MM.1S (cell line): ENCODE data around the gene ARSD.
"Not testable (repeated sequence)": the region's sequence is repeated elsewhere in the genome, so short reads cannot be mapped to it uniquely, and the experiment has no call there.

Source experiments
- DNase-seq: peaks from one replicate; pipeline ENCODE4 v3.0.0-alpha.2; 2015
- H2AFZ ChIP-seq: fragments of 300-600 bp; sonication (generic); 2 replicates; pipeline ENCODE4 v1.6.0; 2016; ENCODE audit warnings: antibody characterized with exemption, low read length
- H3F3A ChIP-seq: fragments of 300-600 bp; sonication (generic); 2 replicates; pipeline ENCODE4 v1.6.1; 2016; ENCODE audit warnings: mild to moderate bottlenecking, antibody characterized with exemption, low read length, moderate library complexity, mixed read lengths; ENCODE audit not compliant: insufficient read depth
- H3K27ac ChIP-seq: fragments of 300-600 bp; sonication (generic); 2 replicates; pipeline ENCODE4 v1.5.1; 2016; ENCODE audit warnings: mild to moderate bottlenecking, low read length
- H3K27me3 ChIP-seq: fragments of 300-600 bp; sonication (generic); replicated peaks from 2 replicates; pipeline ENCODE4 v1.6.0; 2016; ENCODE audit warnings: low read length; ENCODE audit not compliant: insufficient read depth
- H3K36me3 ChIP-seq: fragments of 300-600 bp; sonication (generic); replicated peaks from 2 replicates; pipeline ENCODE4 v1.6.1; 2016; ENCODE audit warnings: mild to moderate bottlenecking, low read length, mixed read lengths; ENCODE audit not compliant: insufficient read depth
- H3K4me1 ChIP-seq: fragments of 300-600 bp; sonication (generic); 2 replicates; pipeline ENCODE4 v1.6.1; 2016; ENCODE audit warnings: low read length, mixed read lengths
- H3K4me2 ChIP-seq: fragments of 300-600 bp; sonication (generic); 2 replicates; pipeline ENCODE4 v1.6.0; 2016; ENCODE audit warnings: low read depth, low read length
- H3K4me3 ChIP-seq: fragments of 300-600 bp; sonication (generic); 2 replicates; pipeline ENCODE4 v1.5.1; 2016; ENCODE audit warnings: low read length, mixed read lengths
- H3K79me2 ChIP-seq: fragments of 300-600 bp; sonication (generic); 2 replicates; pipeline ENCODE4 v1.6.1; 2016; ENCODE audit warnings: mixed run types, low read length, mixed read lengths
- H3K9ac ChIP-seq: fragments of 300-600 bp; sonication (generic); 2 replicates; pipeline ENCODE4 v1.6.1; 2016; ENCODE audit warnings: low read length, mixed read lengths
- H3K9me2 ChIP-seq: fragments of 300-600 bp; sonication (generic); replicated peaks from 2 replicates; pipeline ENCODE4 v1.6.1; 2016; ENCODE audit warnings: mild to moderate bottlenecking, low read length, mixed read lengths; ENCODE audit not compliant: insufficient read depth
- H3K9me3 ChIP-seq: fragments of 300-600 bp; sonication (generic); replicated peaks from 2 replicates; pipeline ENCODE4 v1.6.1; 2016; ENCODE audit warnings: mild to moderate bottlenecking, low read length, mixed read lengths; ENCODE audit not compliant: insufficient read depth
- H4K20me1 ChIP-seq: fragments of 300-600 bp; sonication (generic); 2 replicates; pipeline ENCODE4 v1.6.1; 2016; ENCODE audit warnings: mild to moderate bottlenecking, low read length, moderate library complexity, mixed read lengths; ENCODE audit not compliant: insufficient read depth
- CTCF ChIP-seq: fragments of 300-600 bp; sonication (generic); IDR thresholded peaks from 2 replicates; pipeline ENCODE4 v1.5.1; 2016; ENCODE audit warnings: antibody characterized with exemption, low read length, mixed read lengths
- EZH2 ChIP-seq: fragments of 300-600 bp; sonication (generic); optimal IDR thresholded peaks from 2 replicates; pipeline ENCODE3; 2017; ENCODE audit warnings: low read depth, mild to moderate bottlenecking, antibody characterized with exemption, low read length, mixed read lengths
- EZH2phosphoT487 ChIP-seq: fragments of 300-600 bp; sonication (generic); IDR thresholded peaks from 2 replicates; pipeline ENCODE4 v1.6.1; 2018; ENCODE audit warnings: antibody characterized with exemption, low read length

The ARSD gene

GRCh38 chrX:2931155-2931554 is 2.0 kb upstream of the ARSD start:
- TF ChIP-seq CTCF = no peak
- TF ChIP-seq EZH2 = no peak

GRCh38 chrX:2928191-2928582 is 952 bp downstream of the ARSD start:
- Histone ChIP-seq H3K9ac (no peak overlapping the region), H3K27me3 (no peaks in the 10 kb centered on the region), H3K9me3 (no peaks in the 10 kb centered on the region), H3K4me1 (no peaks in the 10 kb centered on the region), H3K27ac (no peak overlapping the region), H3K4me2 (no peak overlapping the region), H3K79me2 (no peaks in the 10 kb centered on the region), H3K9me2 (no peaks in the 10 kb centered on the region), H3K4me3 (no peak overlapping the region), H3K36me3 (no peaks in the 10 kb centered on the region), H3F3A (no peaks in the 10 kb centered on the region), H2AFZ (no peak overlapping the region), H4K20me1 (no peaks in the 10 kb centered on the region)
- no peak for DNase-seq
- TF ChIP-seq EZH2phosphoT487 (no peak), EZH2 (no peak), CTCF (no peak)

More at GRCh38 chrX:2931155-2931554, 2.0 kb upstream of the ARSD start:
- no peak for DNase-seq
- Histone ChIP-seq H3K9ac (no peak overlapping the region), H3K4me3 (no peak overlapping the region), H3K36me3 (no peaks in the 10 kb centered on the region), H3F3A (no peaks in the 10 kb centered on the region), H3K27me3 (no peaks in the 10 kb centered on the region), H2AFZ (no peak overlapping the region), H3K79me2 (no peaks in the 10 kb centered on the region), H3K4me1 (no peaks in the 10 kb centered on the region), H3K4me2 (no peak overlapping the region), H3K27ac (no peak overlapping the region), H4K20me1 (no peaks in the 10 kb centered on the region), H3K9me2 (no peaks in the 10 kb centered on the region), H3K9me3 (no peaks in the 10 kb centered on the region)

- Histone ChIP-seq H3K4me3 (no peak overlapping the region), H3K4me2 (no peak overlapping the region), H3K27ac (no peak overlapping the region), H3K36me3 (no peaks in the 10 kb centered on the region), H3K9me2 (no peaks in the 10 kb centered on the region), H2AFZ (no peak overlapping the region), H3F3A (no peaks in the 10 kb centered on the region), H3K9ac (no peak overlapping the region), H3K79me2 (no peaks in the 10 kb centered on the region), H3K27me3 (no peaks in the 10 kb centered on the region), H4K20me1 (no peaks in the 10 kb centered on the region), H3K4me1 (no peaks in the 10 kb centered on the region), H3K9me3 (no peaks in the 10 kb centered on the region)
- TF ChIP-seq EZH2phosphoT487 = no peak
- TF ChIP-seq CTCF = no peak
- DNase-seq = no peak
Measured at GRCh38 chrX:2926664-2927275, 2.4 kb downstream of the ARSD start.

GRCh38 chrX:2926255-2926654 is 2.9 kb downstream of the ARSD start:
- not testable (repeated sequence) for H3K4me2 ChIP-seq, H3K27ac ChIP-seq, H3F3A ChIP-seq, H4K20me1 ChIP-seq, DNase-seq, H3K4me1 ChIP-seq, H2AFZ ChIP-seq, H3K79me2 ChIP-seq, H3K27me3 ChIP-seq, H3K9ac ChIP-seq, H3K9me2 ChIP-seq, H3K36me3 ChIP-seq, H3K9me3 ChIP-seq, H3K4me3 ChIP-seq
